ENCODE measurements around the gene PANX1.

DNA sequence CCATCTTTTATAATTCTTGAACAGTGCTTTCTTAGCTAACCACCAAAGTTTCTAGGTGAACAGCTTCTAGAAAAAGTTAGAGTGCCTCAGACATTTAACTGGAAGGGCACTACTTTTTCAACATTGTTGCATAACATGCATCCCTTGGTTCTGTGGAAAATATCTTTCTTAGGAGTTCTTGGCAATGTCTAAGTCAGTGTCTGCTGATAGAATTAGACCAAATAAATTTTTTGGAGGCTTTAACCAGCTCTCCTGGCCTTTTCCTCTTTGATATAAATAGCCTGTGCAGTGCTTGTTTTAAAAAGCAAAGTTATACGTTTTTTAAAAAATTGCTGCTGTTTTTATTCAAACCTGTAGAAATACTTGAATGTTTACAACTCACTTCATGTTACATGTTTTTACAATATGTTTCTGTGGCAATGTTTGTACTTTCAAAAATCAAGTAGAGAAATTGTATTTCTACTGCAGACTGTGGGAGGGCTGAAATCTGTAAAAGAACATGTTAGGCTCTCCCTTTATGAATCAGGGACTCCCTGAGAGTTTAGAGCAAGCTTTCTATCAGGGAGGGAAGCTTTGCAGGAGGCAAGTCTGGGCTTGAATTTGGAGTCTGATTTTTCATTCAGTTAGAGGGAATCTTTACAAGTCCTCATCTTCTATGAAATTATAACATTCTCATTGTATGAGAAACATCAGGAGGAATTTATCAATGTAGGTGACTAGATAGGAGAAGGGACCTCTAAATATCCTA is 16.3 kb upstream of the PANX1 start:
- TF ChIP-seq, protein P1, sequence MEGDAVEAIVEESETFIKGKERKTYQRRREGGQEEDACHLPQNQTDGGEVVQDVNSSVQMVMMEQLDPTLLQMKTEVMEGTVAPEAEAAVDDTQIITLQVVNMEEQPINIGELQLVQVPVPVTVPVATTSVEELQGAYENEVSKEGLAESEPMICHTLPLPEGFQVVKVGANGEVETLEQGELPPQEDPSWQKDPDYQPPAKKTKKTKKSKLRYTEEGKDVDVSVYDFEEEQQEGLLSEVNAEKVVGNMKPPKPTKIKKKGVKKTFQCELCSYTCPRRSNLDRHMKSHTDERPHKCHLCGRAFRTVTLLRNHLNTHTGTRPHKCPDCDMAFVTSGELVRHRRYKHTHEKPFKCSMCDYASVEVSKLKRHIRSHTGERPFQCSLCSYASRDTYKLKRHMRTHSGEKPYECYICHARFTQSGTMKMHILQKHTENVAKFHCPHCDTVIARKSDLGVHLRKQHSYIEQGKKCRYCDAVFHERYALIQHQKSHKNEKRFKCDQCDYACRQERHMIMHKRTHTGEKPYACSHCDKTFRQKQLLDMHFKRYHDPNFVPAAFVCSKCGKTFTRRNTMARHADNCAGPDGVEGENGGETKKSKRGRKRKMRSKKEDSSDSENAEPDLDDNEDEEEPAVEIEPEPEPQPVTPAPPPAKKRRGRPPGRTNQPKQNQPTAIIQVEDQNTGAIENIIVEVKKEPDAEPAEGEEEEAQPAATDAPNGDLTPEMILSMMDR (IDR thresholded peaks at IDR 0.05; ENCODE audit: poor library complexity): no peak
- no peak for TF ChIP-seq EZH2 (IDR thresholded peaks at IDR 0.05; ENCODE audit: borderline replicate concordance)
